ENCODE data around the gene BCS1L. TPM values are rescaled to one million over a fixed set of nuclear protein-coding genes. Genes with fewer than 3 reads are reported as not detected.

Gene BCS1L
- total and polyA plus RNA-seq, 2 of the 8 experiments (the other 6 are each of a cell fraction or from before 2014, with no cell fraction given), result 23.7 to 37.1 TPM

DNA sequence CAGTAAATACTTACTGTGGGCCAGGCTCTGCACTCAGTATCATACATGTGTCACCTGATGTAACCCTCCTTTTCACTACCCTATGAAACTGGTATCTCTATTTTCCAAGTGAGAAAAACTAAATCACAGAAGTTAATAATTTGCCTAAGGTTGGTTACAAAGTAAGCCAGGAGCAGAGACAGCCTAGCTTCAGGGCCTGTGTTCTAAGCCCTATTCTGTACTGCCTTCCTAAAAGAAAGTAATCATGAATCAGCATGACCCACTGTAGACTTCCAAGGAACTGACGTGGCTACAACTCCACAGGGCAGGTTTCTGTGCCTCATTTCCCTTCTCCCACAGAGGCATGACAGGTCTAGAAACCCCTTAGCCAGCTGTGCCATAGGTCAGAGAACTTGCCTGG, 14.4 kb upstream of the BCS1L start (continued):
- TF ChIP-seq CTCF (IDR thresholded peaks at IDR 0.05; ENCODE audit: control extremely low read depth in 1 of 3, insufficient read depth in 1 of 3, low read depth in 1 of 3, low read length in 3 of 3), result no peak
- no peak for TF ChIP-seq SP2 (IDR thresholded peaks at IDR 0.05; ENCODE audit: low read length)
- TF ChIP-seq SIN3A (conservative IDR thresholded peaks at IDR 0.05 in 1 of 2, IDR thresholded peaks at IDR 0.05 in 1 of 2; ENCODE audit: low read depth in 1 of 2, low read length in 2 of 2), result no peak
- TF ChIP-seq RBBP5 (IDR thresholded peaks at IDR 0.05; ENCODE audit: borderline replicate concordance, low read depth, low read length), result no peak
- no peak for TF ChIP-seq POLR2AphosphoS5 (IDR thresholded peaks at IDR 0.05; ENCODE audit: low read depth, low read length)
- no peak for TF ChIP-seq GTF2F1 (IDR thresholded peaks at IDR 0.05; ENCODE audit: borderline replicate concordance, low read depth, low read length)
- no peak for TF ChIP-seq ATF3 (IDR thresholded peaks at IDR 0.05; ENCODE audit: insufficient read depth, low read depth, low read length)
